GM12864 (cell line): ENCODE measurements around the gene PLEKHN1.

Experiments used
- DNase-seq: peaks from one replicate; pipeline ENCODE4 v3.0.0-alpha.2; 2011; ENCODE audit warnings: low read depth
- H3K4me3 ChIP-seq: 2 replicates; pipeline ENCODE4 v1.5.1; 2011; ENCODE audit warnings: mild to moderate bottlenecking, low read depth, low read length, control low read depth
- CTCF ChIP-seq: IDR thresholded peaks from 2 replicates; pipeline ENCODE4 v1.5.1; 2011; ENCODE audit warnings: low read depth, mild to moderate bottlenecking, moderate library complexity, low read length, control low read depth, inconsistent platforms; ENCODE audit errors: missing control alignments

PLEKHN1 gene

GRCh38 chr1:936348-937264 is 29.7 kb upstream of the PLEKHN1 start:
- TF ChIP-seq CTCF, result no peak
- no peak for DNase-seq
- H3K4me3 ChIP-seq, result no peak overlapping the region

- no peak overlapping the region for H3K4me3 ChIP-seq
- no peak for DNase-seq
- TF ChIP-seq CTCF, result no peak
These were observed 28.8 kb upstream of the PLEKHN1 start for GRCh38 chr1:937521-937920.

GRCh38 chr1:938088-938683 is 28.1 kb upstream of the PLEKHN1 start:
- H3K4me3 ChIP-seq, result no peak overlapping the region
- DNase-seq, result no peak
- TF ChIP-seq CTCF, result peak; percentile 30

GRCh38 chr1:938711-939489 is 27.4 kb upstream of the PLEKHN1 start:
- no peak for DNase-seq
- TF ChIP-seq CTCF, result peak; percentile 19
- no peak overlapping the region for H3K4me3 ChIP-seq

- no peak for DNase-seq
- H3K4me3 ChIP-seq, result no peak overlapping the region
- TF ChIP-seq CTCF, result no peak
These were observed 26.7 kb upstream of the PLEKHN1 start for GRCh38 chr1:939511-940106.

GRCh38 chr1:940107-941014 is 25.9 kb upstream of the PLEKHN1 start:
- H3K4me3 ChIP-seq, result no peak overlapping the region
- DNase-seq, result no peak
- no peak for TF ChIP-seq CTCF
